K562 (cell line): Measurements from ENCODE around the gene ACLY. TPM values are rescaled to one million over a fixed set of nuclear protein-coding genes. Genes with fewer than 3 reads are reported as not detected.

ENCODE experiments used
- ADNP ChIP-seq: fragments of 200-800 bp; sonication (Bioruptor generic); IDR thresholded peaks from 2 replicates; pipeline ENCODE4 v1.6.1; 2016; ENCODE audit warnings: missing genetic modification characterization, missing compliant biosample characterization
- BACH1 ChIP-seq: fragments of 200-800 bp; sonication (Bioruptor generic); IDR thresholded peaks from 2 replicates; pipeline ENCODE4 v1.6.1; 2016; ENCODE audit warnings: missing genetic modification characterization, missing compliant biosample characterization
- BCOR ChIP-seq: fragments of 450-650 bp; IDR thresholded peaks from 2 replicates; pipeline ENCODE4 v1.6.1; 2016
- EGR1 ChIP-seq: fragments of 450-650 bp; conservative IDR thresholded peaks from 2 replicates; pipeline ENCODE4 v1.6.1; 2017; ENCODE audit warnings: mild to moderate bottlenecking
- FOXJ3 ChIP-seq: sonication (generic); formaldehyde crosslinking; IDR thresholded peaks from 2 replicates; pipeline ENCODE4 v1.4.0; 2020; ENCODE audit warnings: mild to moderate bottlenecking, missing genetic modification reagents
- GABPA ChIP-seq: fragments of 200-800 bp; sonication (Bioruptor generic); conservative IDR thresholded peaks from 2 replicates; pipeline ENCODE4 v1.6.1; 2016; ENCODE audit warnings: low read depth, missing genetic modification characterization, missing compliant biosample characterization
- GATAD2A ChIP-seq: fragments of 450-650 bp; IDR thresholded peaks from 2 replicates; pipeline ENCODE4 v1.6.1; 2017
- HDAC1 ChIP-seq, 2 experiments: fragments of 450-650 bp; IDR thresholded peaks; 2 replicates each; pipeline ENCODE4 v1.6.1; 2016 to 2017; ENCODE audit warnings: inconsistent platforms in 1 of 2, mild to moderate bottlenecking in 1 of 2, moderate library complexity in 1 of 2
- IRF1 ChIP-seq: sonication (generic); formaldehyde crosslinking; IDR thresholded peaks from 2 replicates; pipeline ENCODE4 v1.8.0; 2022; ENCODE audit warnings: missing genetic modification reagents, mild to moderate bottlenecking, borderline replicate concordance
- NKRF ChIP-seq: fragments of 450-650 bp; IDR thresholded peaks from 2 replicates; pipeline ENCODE4 v1.6.1; 2016; ENCODE audit warnings: borderline replicate concordance
- RNF2 ChIP-seq: sonication (generic); IDR thresholded peaks from 2 replicates; pipeline ENCODE4 v1.6.1; 2016
- SPI1 ChIP-seq: IDR thresholded peaks from 2 replicates; pipeline ENCODE4 v1.6.1; 2011; ENCODE audit warnings: low read depth, low read length, control low read depth, borderline replicate concordance
- TCF15 ChIP-seq: fragments of 250-450 bp; sonication (Bioruptor Pico); IDR thresholded peaks from 2 replicates; pipeline ENCODE4 v1.8.0; 2022; ENCODE audit warnings: moderate library complexity, mild to moderate bottlenecking, inconsistent platforms
- ZBTB40 ChIP-seq, 2 experiments: fragments of 450-650 bp in 1 of 2; sonication (generic) in 1 of 2; formaldehyde crosslinking in 1 of 2; IDR thresholded peaks; 2 replicates each; pipeline versions ENCODE4 v1.7.1 to v1.9.0; 2016 to 2022; ENCODE audit warnings: inconsistent platforms in 1 of 2, mild to moderate bottlenecking in 1 of 2, missing genetic modification reagents in 1 of 2
- ZNF561 ChIP-seq: fragments of 450-650 bp; formaldehyde crosslinking; conservative IDR thresholded peaks from 2 replicates; pipeline ENCODE4 v1.4.0; 2020; ENCODE audit warnings: mild to moderate bottlenecking, moderate library complexity
- polyA plus RNA-seq, 8 experiments: library from polyadenylated mRNA; depleted of rRNA in 4 of 8; stranded (reverse) in 5 of 8; unstranded in 3 of 8; fragments of >200 nt; fragmentation: Nextera tagmentation in 2 of 8; fragmentation: Illumina TruSeq in 1 of 8; extraction: Ambion mirVana in 2 of 8; extraction: Trizol in 1 of 8; gene quantifications; 2 replicates each; pipeline versions ENCODE4 v1.2.1 to v1.2.3, GENCODE V29; 2011 to 2014; ENCODE audit warnings: inconsistent platforms in 1 of 8, missing spikeins in 1 of 8
- total RNA-seq, 7 experiments: library from RNA; depleted of rRNA in 6 of 7; stranded (reverse); fragments of >200 nt in 6 of 7; fragmentation: Illumina TruSeq in 2 of 7; extraction: Trizol in 2 of 7; gene quantifications; 2 replicates each; pipeline versions ENCODE4 v1.2.1 to v1.2.3, GENCODE V29; 2011 to 2021; ENCODE audit warnings: low replicate concordance in 1 of 7

ACLY gene
- total and polyA plus RNA-seq, 9 of the 15 experiments (the other 6 are each of a cell fraction or from before 2014, with no cell fraction given): 42.9 to 280 (median 125) TPM

GRCh38 chr17:41930009-41930832 is 11.5 kb upstream of the ACLY start, which contains the start of gene ODAD4 (continued):
- peak; percentile 92 for TF ChIP-seq GABPA (tag)
- peak; percentile 90 for TF ChIP-seq ADNP (tag)
- peak; percentile 97 for TF ChIP-seq BCOR
- no peak for TF ChIP-seq IRF1 (CRISPR knock-in tag)
- peak; percentile 92 for TF ChIP-seq EGR1
- TF ChIP-seq NKRF: peak; percentile 28; the same call in 1 of the 2 replicates
- TF ChIP-seq RNF2: no peak
- TF ChIP-seq ZBTB40 (IDR thresholded peaks at IDR 0.05): peak; percentile 80
- TF ChIP-seq ZBTB40 (CRISPR knock-in tag; IDR thresholded peaks at IDR 0.05): no peak
- no peak for TF ChIP-seq FOXJ3 (CRISPR knock-in tag)
- TF ChIP-seq TCF15 (CRISPR knock-in tag): no peak
- 0 out of 2 replicates have a peak, but pooled peaks have one; percentile 43 for TF ChIP-seq BACH1 (tag)
- peak; percentile 51; the same call in 1 of the 2 replicates for TF ChIP-seq GATAD2A
- TF ChIP-seq SPI1: peak; percentile 95
- TF ChIP-seq HDAC1 (IDR thresholded peaks at IDR 0.05): peak in 1 of 2 experiments; percentile 86; a peak in 2 of 4 replicates
- TF ChIP-seq ZNF561 (CRISPR knock-in tag): no peak
